H1 (cell line): Measurements from ENCODE around the gene KCND3. TPM values are rescaled to one million over a fixed set of nuclear protein-coding genes. Genes with fewer than 3 reads are reported as not detected.

ENCODE experiments used
- BACH1 ChIP-seq: IDR thresholded peaks from 2 replicates; pipeline ENCODE4 v1.6.1; 2012; ENCODE audit warnings: low read length, improper control_type of control experiment
- CHD2 ChIP-seq: IDR thresholded peaks from 2 replicates; pipeline ENCODE4 v1.6.1; 2012; ENCODE audit warnings: low read length, improper control_type of control experiment
- GABPA ChIP-seq: IDR thresholded peaks from 2 replicates; pipeline ENCODE4 v1.6.1; 2011; ENCODE audit warnings: mild to moderate bottlenecking, low read length, moderate library complexity, borderline replicate concordance; ENCODE audit not compliant: insufficient read depth
- KDM5A ChIP-seq: fragments of 200-600 bp; IDR thresholded peaks from 2 replicates; pipeline ENCODE4 v1.7.1; 2012; ENCODE audit warnings: mild to moderate bottlenecking, low read length, inconsistent platforms, mixed read lengths
- SP1 ChIP-seq: IDR thresholded peaks from 2 replicates; pipeline ENCODE4 v1.6.1; 2011; ENCODE audit warnings: low read depth, low read length
- SP2 ChIP-seq: IDR thresholded peaks from 2 replicates; pipeline ENCODE4 v1.6.1; 2012; ENCODE audit warnings: mild to moderate bottlenecking, low read length, inconsistent platforms
- TCF12 ChIP-seq: IDR thresholded peaks from 2 replicates; pipeline ENCODE4 v1.6.1; 2011; ENCODE audit warnings: low read depth, mild to moderate bottlenecking, low read length
- YY1 ChIP-seq: IDR thresholded peaks from 2 replicates; pipeline ENCODE4 v1.6.1; 2011; ENCODE audit warnings: low read depth, mild to moderate bottlenecking, low read length
- polyA plus RNA-seq, 7 experiments: library from polyadenylated mRNA; depleted of rRNA in 3 of 7; stranded (reverse) in 5 of 7; unstranded in 2 of 7; fragments of >200 nt in 5 of 7; fragments of 200-250 nt in 2 of 7; gene quantifications; 1 replicate in 5 of 7; 2 replicates in 1 of 7; 4 replicates in 1 of 7; pipeline versions ENCODE4 v1.2.1 to v1.2.3, GENCODE V29; 2011 to 2013; ENCODE audit warnings: missing spikeins in 2 of 7, mixed read lengths in 2 of 7
- total RNA-seq: library from RNA; stranded (reverse); fragmentation: NEBNext Ultra II Directional; extraction: Animal tissue kit (Norgen Biotek cat#: 25700); gene quantifications from 2 replicates; pipeline ENCODE4 v1.2.1, GENCODE V29; 2021

KCND3 gene
- total and polyA plus RNA-seq, 2 of the 8 experiments (the other 6 are each of a cell fraction or from before 2014, with no cell fraction given): 0.14 to 0.48 TPM

DNA sequence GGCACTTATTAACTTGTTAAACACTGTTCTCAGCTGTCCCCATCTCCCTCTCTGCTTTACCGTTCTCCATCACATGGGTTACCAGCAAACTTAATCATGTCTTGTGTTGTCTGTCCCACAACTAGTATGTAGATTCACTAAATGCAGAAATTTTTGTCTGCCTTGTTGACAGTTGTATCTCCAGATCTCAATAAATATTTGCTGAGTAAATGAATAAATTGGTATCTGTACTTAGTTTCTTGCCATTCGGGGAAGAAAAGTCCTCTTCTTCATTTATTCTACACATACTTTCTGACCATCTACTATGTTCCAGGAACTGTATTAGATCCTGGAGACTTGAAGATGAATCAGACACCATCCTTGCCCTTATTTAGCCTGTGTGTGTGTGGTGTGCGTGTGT is 97.9 kb downstream of the KCND3 start (continued):
- TF ChIP-seq BACH1 (no peak), YY1 (no peak), TCF12 (no peak), SP1 (no peak), SP2 (no peak), KDM5A (no peak), CHD2 (no peak), GABPA (no peak)
